AG20443 (cell line): ENCODE results near the gene CFAP65.
A peak's percentile ranks its signal among the peaks of the same experiment; 100 is the strongest.

ENCODE experiments used
- DNase-seq: peaks from one replicate; pipeline ENCODE4 v3.0.0; 2012; ENCODE audit warnings: low spot score, mixed read lengths

The CFAP65 gene

GRCh38 chr2:218975060-218975777, 66.1 kb downstream of the CFAP65 start:
- DNase-seq = no peak

GRCh38 chr2:218970894-218971293, 70.4 kb downstream of the CFAP65 start:
- DNase-seq = no peak

GRCh38 chr2:218964041-218964771, 77.1 kb downstream of the CFAP65 start:
- peak; percentile 18 for DNase-seq

- DNase-seq = no peak
These were observed 77.7 kb downstream of the CFAP65 start for GRCh38 chr2:218963601-218964000.

GRCh38 chr2:218962859-218963492, 78.3 kb downstream of the CFAP65 start:
- peak; percentile 74 for DNase-seq

GRCh38 chr2:218961651-218962570, 79.4 kb downstream of the CFAP65 start:
- DNase-seq = peak; percentile 48

GRCh38 chr2:218961229-218961628, 80.1 kb downstream of the CFAP65 start:
- no peak for DNase-seq

GRCh38 chr2:218960309-218961165, 80.8 kb downstream of the CFAP65 start:
- DNase-seq = no peak

- DNase-seq = no peak
These were observed 81.5 kb downstream of the CFAP65 start for GRCh38 chr2:218959761-218960308.

- peak; percentile 97 for DNase-seq
These were observed 82.1 kb downstream of the CFAP65 start, which contains the start of gene CDK5R2 for GRCh38 chr2:218959141-218959731. CDK5R2 (plus strand) TSS chr2:218959666; CDS start chr2:218959821, 155 bp downstream.

- no peak for DNase-seq
These were observed 83.0 kb downstream of the CFAP65 start for GRCh38 chr2:218958276-218958675.

- DNase-seq = no peak
These were observed 83.6 kb downstream of the CFAP65 start for GRCh38 chr2:218957671-218958070.

- DNase-seq = no peak
These were observed 85.3 kb downstream of the CFAP65 start for GRCh38 chr2:218956039-218956438.

- DNase-seq = no peak
These were observed 86.6 kb downstream of the CFAP65 start for GRCh38 chr2:218954541-218955300.

- no peak for DNase-seq
These were observed 87.9 kb downstream of the CFAP65 start for GRCh38 chr2:218953366-218953954.
